Adrenal gland (tissue), 5 donors: ENCODE results near the gene CTBP1.

Experiments used
- POLR2A ChIP-seq, 2 donors: fragments of 450-650 bp; IDR thresholded peaks; one replicate each; pipeline ENCODE4 v1.6.1; 2017; ENCODE audit warnings: antibody characterized with exemption in 2 of 2, mild to moderate bottlenecking in 2 of 2, moderate library complexity in 1 of 2
- TF ChIP-seq, protein P1 (sequence below), 6 experiments: fragments of 450-650 bp in 4 of 6; fragments of 200-600 bp in 2 of 6; sonication (generic) in 1 of 6; IDR thresholded peaks; 1 replicate in 5 of 6; 2 replicates in 1 of 6; pipeline versions ENCODE4 v1.5.1 to v1.8.0; 2016 to 2021; ENCODE audit warnings: antibody characterized with exemption in 6 of 6, mild to moderate bottlenecking in 2 of 6, moderate library complexity in 1 of 6
- donor health status: DM: no; HTN: no; CAD: no.

DNA sequence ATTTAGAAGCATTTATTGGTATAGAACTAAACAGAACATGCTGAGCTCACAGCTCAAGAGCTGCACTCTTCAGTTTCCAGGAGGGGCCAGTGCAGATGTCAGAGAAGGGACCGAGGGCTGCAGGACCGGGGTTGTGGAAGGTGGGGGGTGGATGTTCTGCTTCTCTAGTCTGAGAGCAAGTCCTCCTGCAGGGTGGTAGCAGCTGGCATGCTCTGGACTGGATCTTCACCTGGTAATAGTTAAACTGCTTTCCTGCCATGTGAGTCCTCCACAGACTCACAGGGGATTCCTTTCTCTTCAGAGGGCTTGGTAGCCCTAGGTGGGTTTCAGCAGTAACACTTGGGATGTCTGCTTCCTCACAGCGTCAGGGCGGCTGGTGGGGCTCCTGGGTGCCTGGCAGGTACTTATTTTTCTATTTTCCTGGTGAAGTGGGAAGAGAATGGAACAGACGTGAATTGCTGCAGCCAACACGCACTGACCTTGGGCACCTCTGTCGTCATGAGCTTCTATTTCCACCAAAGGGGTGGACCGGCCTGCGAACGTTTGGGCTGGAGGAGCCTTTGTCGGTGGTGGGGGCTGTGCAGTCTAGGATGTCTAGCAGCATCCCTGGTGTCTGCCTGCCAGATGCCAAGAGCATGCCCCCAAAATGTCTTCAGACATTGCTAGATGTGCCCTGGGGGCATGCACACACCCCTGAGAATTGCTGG lies 43.2 kb upstream of the CTBP1 start:
- TF ChIP-seq POLR2A (IDR thresholded peaks at IDR 0.05): no peak
- TF ChIP-seq, protein P1, sequence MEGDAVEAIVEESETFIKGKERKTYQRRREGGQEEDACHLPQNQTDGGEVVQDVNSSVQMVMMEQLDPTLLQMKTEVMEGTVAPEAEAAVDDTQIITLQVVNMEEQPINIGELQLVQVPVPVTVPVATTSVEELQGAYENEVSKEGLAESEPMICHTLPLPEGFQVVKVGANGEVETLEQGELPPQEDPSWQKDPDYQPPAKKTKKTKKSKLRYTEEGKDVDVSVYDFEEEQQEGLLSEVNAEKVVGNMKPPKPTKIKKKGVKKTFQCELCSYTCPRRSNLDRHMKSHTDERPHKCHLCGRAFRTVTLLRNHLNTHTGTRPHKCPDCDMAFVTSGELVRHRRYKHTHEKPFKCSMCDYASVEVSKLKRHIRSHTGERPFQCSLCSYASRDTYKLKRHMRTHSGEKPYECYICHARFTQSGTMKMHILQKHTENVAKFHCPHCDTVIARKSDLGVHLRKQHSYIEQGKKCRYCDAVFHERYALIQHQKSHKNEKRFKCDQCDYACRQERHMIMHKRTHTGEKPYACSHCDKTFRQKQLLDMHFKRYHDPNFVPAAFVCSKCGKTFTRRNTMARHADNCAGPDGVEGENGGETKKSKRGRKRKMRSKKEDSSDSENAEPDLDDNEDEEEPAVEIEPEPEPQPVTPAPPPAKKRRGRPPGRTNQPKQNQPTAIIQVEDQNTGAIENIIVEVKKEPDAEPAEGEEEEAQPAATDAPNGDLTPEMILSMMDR (IDR thresholded peaks at IDR 0.05): no peak
